Endothelial cell of umbilical vein (primary cell): ENCODE measurements around the gene PRPH. TPM values are rescaled to one million over a fixed set of nuclear protein-coding genes. Genes with fewer than 3 reads are reported as not detected.

Experiments used
- BruUV-seq: library from RNA; stranded (reverse); fragments of 400-500 nt; replicated peaks from 2 replicates; lab custom pipeline; 2021; lab: Mats Ljungman, UMichigan
- CTCF ChIA-PET: fragments of 300-600, 350-600 bp; sonication (Branson Sonifier 250); formaldehyde crosslinking; loops from one replicate; lab custom pipeline; 2021; ENCODE audit warnings: antibody characterized with exemption, inconsistent platforms; lab: Charles Lee
- POLR2A ChIA-PET: fragments of 300-600, 350-600 bp; sonication (Branson Sonifier 250); formaldehyde crosslinking; loops from one replicate; lab custom pipeline; 2021; ENCODE audit warnings: antibody characterized with exemption, inconsistent platforms; lab: Charles Lee
- DNase-seq: peaks from one replicate; pipeline ENCODE4 v3.0.0-alpha.2; 2011; ENCODE audit warnings: low read depth, low spot score
- FAIRE-seq: peaks from 2 replicates; lab custom pipeline; 2011; peaks lifted over from hg19 to GRCh38; lab: Jason Lieb, UNC
- H2AFZ ChIP-seq: 2 replicates; pipeline ENCODE4 v1.6.0; 2012; ENCODE audit warnings: low read depth, low read length, control low read depth, inconsistent platforms
- H3K27ac ChIP-seq: 2 replicates; pipeline ENCODE4 v1.5.1; 2011; ENCODE audit warnings: low read depth, mild to moderate bottlenecking, control low read depth, low read length, moderate library complexity; ENCODE audit not compliant: insufficient read depth
- H3K27me3 ChIP-seq, 2 experiments: 2 replicates each; pipeline versions ENCODE4 v1.6.0 to v1.6.1; 2011; ENCODE audit warnings: low read length in 2 of 2, mixed read lengths in 1 of 2; ENCODE audit not compliant: control insufficient read depth in 2 of 2, insufficient read depth in 2 of 2
- H3K36me3 ChIP-seq, 2 experiments: 2 replicates in 1 of 2; 3 replicates in 1 of 2; pipeline ENCODE4 v1.5.1; 2011; ENCODE audit warnings: low read length in 2 of 2, mild to moderate bottlenecking in 1 of 2, moderate library complexity in 1 of 2; ENCODE audit not compliant: control insufficient read depth in 2 of 2, insufficient read depth in 2 of 2; ENCODE audit errors: extremely low read depth in 1 of 2
- H3K4me1 ChIP-seq: 3 replicates; pipeline ENCODE4 v1.5.1; 2011; ENCODE audit warnings: mild to moderate bottlenecking, low read length; ENCODE audit not compliant: control insufficient read depth, insufficient read depth; ENCODE audit errors: extremely low read depth
- H3K4me2 ChIP-seq: 2 replicates; pipeline ENCODE4 v1.6.1; 2011; ENCODE audit warnings: low read length, control low read depth, mixed read lengths; ENCODE audit not compliant: insufficient read depth
- H3K4me3 ChIP-seq, 3 experiments: fragments of 200-600 bp in 1 of 3; sonication (generic), shearing (Covaris generic) in 1 of 3; replicated peaks in 1 of 3; 2 replicates each; pipeline ENCODE4 v1.5.1; 2011 to 2016; ENCODE audit warnings: control low read depth in 3 of 3, low read length in 3 of 3, mild to moderate bottlenecking in 2 of 3, inconsistent platforms in 1 of 3, low read depth in 1 of 3, moderate library complexity in 1 of 3; ENCODE audit not compliant: insufficient read depth in 1 of 3
- H3K79me2 ChIP-seq: 2 replicates; pipeline ENCODE4 v1.6.0; 2012; ENCODE audit warnings: low read length, inconsistent platforms; ENCODE audit not compliant: control insufficient read depth, insufficient read depth
- H3K9ac ChIP-seq: replicated peaks from 2 replicates; pipeline ENCODE3; 2011; ENCODE audit warnings: low read length, control low read depth; ENCODE audit not compliant: insufficient read depth; ENCODE audit errors: extremely low read depth
- H3K9me1 ChIP-seq: replicated peaks from 3 replicates; pipeline ENCODE4 v1.6.0; 2011; ENCODE audit warnings: mild to moderate bottlenecking, low read length; ENCODE audit not compliant: control insufficient read depth, insufficient read depth; ENCODE audit errors: extremely low read depth
- H3K9me3 ChIP-seq: replicated peaks from 2 replicates; pipeline ENCODE4 v1.5.1; 2012; ENCODE audit warnings: low read length, inconsistent platforms; ENCODE audit not compliant: control insufficient read depth, insufficient read depth
- H4K20me1 ChIP-seq: replicated peaks from 2 replicates; pipeline ENCODE3; 2011; ENCODE audit warnings: mild to moderate bottlenecking, low read length; ENCODE audit not compliant: control insufficient read depth, insufficient read depth; ENCODE audit errors: extremely low read depth
- EZH2 ChIP-seq: IDR thresholded peaks from 2 replicates; pipeline ENCODE4 v1.6.1; 2012; ENCODE audit warnings: borderline replicate concordance, low read depth, mild to moderate bottlenecking, moderate library complexity, low read length, inconsistent platforms; ENCODE audit not compliant: severe bottlenecking
- FOS ChIP-seq: IDR thresholded peaks from 2 replicates; pipeline ENCODE4 v1.6.1; 2011; ENCODE audit warnings: mild to moderate bottlenecking, low read length, moderate library complexity, borderline replicate concordance; ENCODE audit not compliant: insufficient read depth
- GATA2 ChIP-seq: IDR thresholded peaks from 2 replicates; pipeline ENCODE4 v1.7.0; 2011; ENCODE audit warnings: low read depth, mild to moderate bottlenecking, moderate library complexity, mixed read lengths, low read length; ENCODE audit not compliant: insufficient read length, insufficient read depth
- JUN ChIP-seq: IDR thresholded peaks from 2 replicates; pipeline ENCODE4 v1.6.1; 2011; ENCODE audit warnings: borderline replicate concordance, low read depth; ENCODE audit not compliant: insufficient read length, insufficient read depth
- MAX ChIP-seq: IDR thresholded peaks from 2 replicates; pipeline ENCODE4 v1.6.1; 2011; ENCODE audit not compliant: insufficient read depth, insufficient read length
- MYC ChIP-seq: IDR thresholded peaks from one replicate; pipeline ENCODE4 v1.6.1; 2011; ENCODE audit warnings: mild to moderate bottlenecking, low read depth, low read length
- POLR2A ChIP-seq: IDR thresholded peaks from 2 replicates; pipeline ENCODE4 v1.6.1; 2012; ENCODE audit warnings: low read depth, mild to moderate bottlenecking, control low read depth, low read length
- POLR2AphosphoS5 ChIP-seq: IDR thresholded peaks from 2 replicates; pipeline ENCODE4 v1.6.1; 2012; ENCODE audit warnings: low read depth, mild to moderate bottlenecking, control low read depth, low read length, moderate library complexity; ENCODE audit not compliant: insufficient read depth
- dilution Hi-C: fragments of 300-500 bp; cut with MboI; formaldehyde crosslinking; loops from one replicate; pipeline ENCODE4 v1.15.0; 2019; ENCODE audit warnings: low sequenced_read_pairs; ENCODE audit not compliant: extremely low pct_ligation_motif_present
- intact Hi-C: fragments of 100-400 bp; cut with micrococcal nuclease; formaldehyde crosslinking; loops from one replicate; pipeline ENCODE4 v1.10.0; 2022
- polyA plus RNA-seq, 4 experiments: library from polyadenylated mRNA; depleted of rRNA in 3 of 4; stranded (reverse) in 3 of 4; unstranded in 1 of 4; fragments of >200 nt; gene quantifications; 2 replicates each; pipeline versions ENCODE4 v1.2.1 to v1.2.3, GENCODE V29; 2011 to 2012; ENCODE audit warnings: missing spikeins in 1 of 4
- total RNA-seq: library from RNA; stranded (reverse); gene quantifications from 2 replicates; pipeline ENCODE4 v1.2.3, GENCODE V29; 2021
- TF ChIP-seq, protein P1 (sequence below), 2 donors: IDR thresholded peaks; 1 replicate in 1 of 2; 2 replicates in 1 of 2; pipeline ENCODE4 v1.5.1; 2011; ENCODE audit warnings: low read length in 2 of 2, mild to moderate bottlenecking in 2 of 2, moderate library complexity in 2 of 2, control low read depth in 1 of 2, inconsistent platforms in 1 of 2, low read depth in 1 of 2; ENCODE audit not compliant: insufficient read depth in 1 of 2; ENCODE audit errors: extremely low read depth in 1 of 2

PRPH gene
- total and polyA plus RNA-seq, 2 donors (not counting 3 experiments of a cell fraction or from before 2014, with no cell fraction given): not detected

GRCh38 chr12:49342914-49343731 is 48.2 kb downstream of the PRPH start:
- H3K27me3 ChIP-seq: peaks cover 46 to 67% of the 10 kb centered on the region in 2 experiments
- no peak overlapping the region for H3K27ac ChIP-seq
- H3K9ac ChIP-seq: no peak overlapping the region
- FAIRE-seq (no peak), DNase-seq (no peak)
- BruUV-seq: no TSS peak
- H3K4me3 ChIP-seq: peak overlapping the region in 2 of 3 experiments; percentile 5 to 24
- no peaks in the 10 kb centered on the region for H4K20me1 ChIP-seq
- H2AFZ ChIP-seq: peak overlapping the region; percentile 50
- peak overlapping the region; percentile 59 for H3K4me2 ChIP-seq
- peaks cover 38% of the 10 kb centered on the region for H3K4me1 ChIP-seq
- no peaks in the 10 kb centered on the region for H3K36me3 ChIP-seq
- H3K9me1 ChIP-seq: no peaks in the 10 kb centered on the region
- POLR2A ChIA-PET: interaction anchor here (1.9 kb wide), 1 partner anchor 20 kb away, joined by 7 read pairs; the partner anchor contains the start of gene TROAP
- no peaks in the 10 kb centered on the region for H3K79me2 ChIP-seq
- CTCF ChIA-PET: interaction anchor here (0.6 to 3.8 kb wide), 30 partner anchors 8 to 282 kb away, joined by 3 to 105 read pairs (median 7); partner anchors contain the start of genes PRPH, SPATS2 and TROAP
- intact Hi-C loops: loop anchor here (1.0 to 10.0 kb wide), 3 partner anchors 20 to 402 kb away; partner anchors contain the start of genes TMBIM6 and TROAP
- dilution Hi-C loops: no loop called here
- no peaks in the 10 kb centered on the region for H3K9me3 ChIP-seq
- TF ChIP-seq EZH2 (peak; percentile 14), POLR2A (no peak)

DNA sequence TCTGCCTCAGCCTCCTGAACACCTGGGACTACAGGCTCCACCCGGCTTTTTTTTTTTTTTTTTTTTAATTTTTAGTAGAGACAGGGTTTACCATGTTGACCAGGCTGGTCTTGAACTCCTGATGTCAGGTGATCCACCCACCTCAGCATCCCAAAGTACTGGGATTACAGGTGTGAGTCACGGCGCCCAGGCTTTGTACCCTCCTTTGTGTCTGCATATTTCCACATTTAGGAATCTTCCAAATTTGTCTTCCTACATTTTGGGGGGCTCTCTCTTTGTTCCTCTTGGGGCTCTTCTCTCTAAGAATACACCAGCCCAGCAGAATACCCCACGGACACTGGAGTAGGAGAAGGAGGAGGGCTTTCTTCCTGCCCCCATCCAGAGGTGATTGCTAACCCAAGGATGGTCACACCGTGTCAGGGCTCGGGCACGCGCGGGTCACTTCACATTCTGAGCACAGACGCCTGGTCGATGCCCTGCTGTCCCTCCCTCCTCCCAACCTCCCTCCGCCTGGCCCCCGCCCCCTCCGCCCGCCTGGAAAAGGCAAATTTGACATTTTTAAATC is 49.6 kb downstream of the PRPH start:
- Histone ChIP-seq H3K9me3 (no peaks in the 10 kb centered on the region), H3K27me3 (peaks cover 43 to 63% of the 10 kb centered on the region in 2 experiments), H2AFZ (no peak overlapping the region), H3K79me2 (no peaks in the 10 kb centered on the region), H4K20me1 (no peaks in the 10 kb centered on the region), H3K4me1 (peaks cover 40% of the 10 kb centered on the region), H3K4me2 (no peak overlapping the region), H3K4me3 (no peak overlapping the region), H3K9me1 (no peaks in the 10 kb centered on the region), H3K36me3 (no peaks in the 10 kb centered on the region), H3K9ac (no peak overlapping the region), H3K27ac (no peak overlapping the region)
- ChIA-PET POLR2A (interaction anchor here (0.6 kb wide), 1 partner anchor 53 kb away, joined by 6 read pairs; no protein-coding TSS in a partner anchor), CTCF (interaction anchor here (0.7 to 3.8 kb wide), 3 partner anchors 13 to 110 kb away, joined by 3 to 36 read pairs (median 3); no protein-coding TSS in a partner anchor)
- TF ChIP-seq MAX (no peak), EZH2 (no peak), POLR2AphosphoS5 (no peak), GATA2 (no peak), FOS (no peak), MYC (no peak), JUN (no peak), POLR2A (no peak)
- TF ChIP-seq, protein P1, sequence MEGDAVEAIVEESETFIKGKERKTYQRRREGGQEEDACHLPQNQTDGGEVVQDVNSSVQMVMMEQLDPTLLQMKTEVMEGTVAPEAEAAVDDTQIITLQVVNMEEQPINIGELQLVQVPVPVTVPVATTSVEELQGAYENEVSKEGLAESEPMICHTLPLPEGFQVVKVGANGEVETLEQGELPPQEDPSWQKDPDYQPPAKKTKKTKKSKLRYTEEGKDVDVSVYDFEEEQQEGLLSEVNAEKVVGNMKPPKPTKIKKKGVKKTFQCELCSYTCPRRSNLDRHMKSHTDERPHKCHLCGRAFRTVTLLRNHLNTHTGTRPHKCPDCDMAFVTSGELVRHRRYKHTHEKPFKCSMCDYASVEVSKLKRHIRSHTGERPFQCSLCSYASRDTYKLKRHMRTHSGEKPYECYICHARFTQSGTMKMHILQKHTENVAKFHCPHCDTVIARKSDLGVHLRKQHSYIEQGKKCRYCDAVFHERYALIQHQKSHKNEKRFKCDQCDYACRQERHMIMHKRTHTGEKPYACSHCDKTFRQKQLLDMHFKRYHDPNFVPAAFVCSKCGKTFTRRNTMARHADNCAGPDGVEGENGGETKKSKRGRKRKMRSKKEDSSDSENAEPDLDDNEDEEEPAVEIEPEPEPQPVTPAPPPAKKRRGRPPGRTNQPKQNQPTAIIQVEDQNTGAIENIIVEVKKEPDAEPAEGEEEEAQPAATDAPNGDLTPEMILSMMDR (IDR thresholded peaks at IDR 0.05; ENCODE audit: extremely low read depth in 1 of 2, insufficient read depth in 1 of 2, low read depth in 1 of 2, low read length in 2 of 2): no peak
- intact Hi-C loops: loop anchor here (10.0 kb wide), 1 partner anchor 400 kb away; the partner anchor contains the start of gene TMBIM6
- dilution Hi-C loops: no loop called here
- DNase-seq (no peak), FAIRE-seq (no peak)
- BruUV-seq: no TSS peak
